T-helper 1 cell (primary cell): ENCODE results near the gene EVC.

Experiments used
- DNase-seq, 5 donors: peaks; one replicate each; pipeline ENCODE4 v3.0.0-alpha.2; 2012 to 2020

The EVC gene

DNA sequence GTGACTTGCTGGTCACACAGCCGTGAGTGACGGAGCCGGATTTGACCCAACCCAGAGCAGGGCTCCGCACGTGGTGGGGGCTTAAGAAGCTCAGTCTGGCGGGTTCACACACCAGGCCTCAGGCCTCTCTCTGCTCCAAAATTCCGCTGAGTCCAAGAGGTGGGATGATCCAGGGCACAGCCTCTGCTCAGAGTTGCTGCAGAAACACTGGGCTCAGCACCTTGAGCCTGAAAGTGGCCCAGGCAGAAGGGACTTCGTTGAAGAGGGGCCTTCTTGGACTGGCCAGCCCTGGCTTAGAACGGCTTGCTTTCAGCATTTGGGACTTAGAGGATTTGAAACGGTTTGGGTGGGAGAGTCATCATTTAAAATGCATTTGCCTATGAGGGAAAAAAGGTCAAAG, 21.2 kb downstream of the EVC start:
- DNase-seq: no peak

DNA sequence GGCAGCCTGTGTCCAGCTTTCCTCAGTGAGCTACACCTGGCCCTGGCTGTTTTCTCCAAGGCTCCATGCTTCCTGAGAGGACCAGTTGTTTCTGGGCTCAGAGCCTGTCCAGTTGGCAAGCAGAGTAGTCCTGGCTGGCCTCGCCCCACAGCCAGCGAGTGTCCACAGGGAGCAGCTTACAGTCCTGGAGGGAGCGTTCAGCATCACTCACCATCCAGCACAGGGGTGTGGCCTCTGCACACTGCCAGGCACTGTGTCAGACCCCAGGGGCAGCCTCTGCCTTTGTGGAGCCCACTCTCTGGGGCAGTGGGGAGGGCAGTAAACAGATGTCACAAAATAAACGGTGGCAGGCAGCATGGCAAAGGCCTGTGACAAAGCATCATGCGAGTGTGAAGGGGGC, 23.9 kb downstream of the EVC start:
- no peak for DNase-seq

- no peak for DNase-seq
Measured at GRCh38 chr4:5735463-5735862, 24.5 kb downstream of the EVC start.

DNA sequence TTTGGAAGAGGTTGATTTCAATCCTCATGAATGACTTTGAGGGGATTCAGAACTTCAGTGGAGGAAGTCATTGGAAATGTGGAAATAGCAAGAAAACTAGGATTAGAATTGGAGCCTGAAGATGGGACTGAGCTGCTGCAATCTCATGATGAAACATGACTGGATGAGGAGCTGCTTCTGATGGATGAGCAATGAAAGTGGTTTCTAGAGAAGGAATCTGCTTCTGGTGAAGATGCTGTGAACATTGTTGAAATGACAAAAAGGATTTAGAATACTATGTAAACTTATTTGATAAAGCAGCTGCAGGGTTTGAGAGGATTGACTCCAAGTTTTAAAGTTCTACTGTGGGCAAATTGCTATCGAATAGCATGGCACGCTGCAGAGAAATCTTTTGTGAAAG, 27.1 kb downstream of the EVC start:
- no peak for DNase-seq

- no peak for DNase-seq
Measured at GRCh38 chr4:5742388-5742787, 31.4 kb downstream of the EVC start.

GRCh38 chr4:5742968-5743367, 32.0 kb downstream of the EVC start:
- no peak for DNase-seq

GRCh38 chr4:5746250-5746649, 35.2 kb downstream of the EVC start:
- no peak for DNase-seq

GRCh38 chr4:5746829-5747737, 36.1 kb downstream of the EVC start:
- no peak for DNase-seq

DNA sequence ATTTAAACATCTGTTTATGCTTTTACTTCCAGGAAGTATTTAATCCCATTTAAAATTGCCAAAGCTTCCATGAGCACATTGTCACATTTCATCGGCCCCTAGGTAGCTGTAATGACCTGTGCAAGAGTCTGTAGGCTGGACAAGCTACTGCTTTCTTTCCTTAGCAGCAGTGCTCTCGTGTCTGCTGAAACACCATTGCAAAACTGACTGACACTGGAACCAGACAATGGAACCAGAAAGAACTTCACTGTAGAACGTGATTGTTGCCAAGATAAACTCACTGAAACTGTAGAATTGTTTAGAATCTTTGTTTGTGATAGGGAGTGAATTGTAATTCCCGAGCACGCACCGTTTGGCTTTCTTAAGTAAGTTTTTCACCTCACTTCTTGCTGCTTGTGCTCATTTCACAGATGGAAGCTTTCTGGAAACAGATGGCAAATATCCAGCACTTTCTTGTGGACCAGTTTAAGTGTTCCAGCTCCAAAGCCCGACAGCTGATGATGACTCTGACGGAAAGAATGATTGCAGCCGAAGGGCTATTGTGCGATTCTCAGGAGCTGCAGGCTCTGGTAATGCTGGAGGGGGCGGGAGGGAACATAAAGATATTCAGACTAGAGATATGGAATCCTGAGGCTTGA, 36.9 kb downstream of the EVC start:
- DNase-seq: no peak

GRCh38 chr4:5749568-5749967, 38.6 kb downstream of the EVC start:
- DNase-seq: no peak

GRCh38 chr4:5750052-5750945, 39.3 kb downstream of the EVC start:
- no peak for DNase-seq

GRCh38 chr4:5750946-5751665, 40.1 kb downstream of the EVC start:
- no peak for DNase-seq

- DNase-seq: no peak
Measured at GRCh38 chr4:5751666-5752375, 40.8 kb downstream of the EVC start.

DNA sequence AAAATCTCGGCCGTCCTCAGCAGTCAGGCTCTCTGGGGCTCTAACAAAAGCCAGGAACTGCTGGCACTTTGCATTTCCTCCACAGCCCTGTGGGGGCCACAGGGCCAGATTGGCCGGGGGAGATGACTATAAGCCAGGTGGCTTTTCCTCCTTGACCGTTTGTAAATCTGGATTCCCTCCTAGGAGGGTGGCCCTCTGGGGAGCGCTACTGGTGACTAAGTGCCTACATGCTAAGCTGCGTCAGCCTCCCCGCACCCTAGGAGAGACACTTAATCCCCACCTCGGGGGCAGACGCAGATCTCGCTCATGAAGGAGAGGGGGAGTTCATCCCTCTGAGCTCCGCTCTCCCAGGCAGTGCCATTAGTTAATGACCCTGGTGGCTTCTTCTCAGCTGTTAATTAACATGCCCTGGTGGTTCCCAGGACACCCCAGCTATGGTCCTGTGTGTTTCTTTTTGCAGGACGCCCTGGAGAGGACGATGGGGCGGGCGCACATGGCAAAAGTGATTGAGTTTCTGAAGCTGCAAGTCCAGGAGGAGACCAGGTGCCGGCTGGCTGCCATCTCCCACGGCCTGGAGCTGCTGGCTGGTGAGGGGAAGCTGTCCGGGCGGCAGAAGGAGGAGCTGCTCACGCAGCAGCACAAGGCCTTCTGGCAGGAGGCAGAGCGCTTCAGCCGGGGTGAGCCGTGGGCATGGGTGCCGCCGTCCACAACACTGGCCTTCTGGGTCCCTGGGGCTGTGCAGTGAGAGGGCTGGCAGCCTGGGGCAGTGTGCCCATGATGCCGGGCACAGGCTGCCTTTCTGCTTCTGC, 41.6 kb downstream of the EVC start:
- DNase-seq: no peak

DNA sequence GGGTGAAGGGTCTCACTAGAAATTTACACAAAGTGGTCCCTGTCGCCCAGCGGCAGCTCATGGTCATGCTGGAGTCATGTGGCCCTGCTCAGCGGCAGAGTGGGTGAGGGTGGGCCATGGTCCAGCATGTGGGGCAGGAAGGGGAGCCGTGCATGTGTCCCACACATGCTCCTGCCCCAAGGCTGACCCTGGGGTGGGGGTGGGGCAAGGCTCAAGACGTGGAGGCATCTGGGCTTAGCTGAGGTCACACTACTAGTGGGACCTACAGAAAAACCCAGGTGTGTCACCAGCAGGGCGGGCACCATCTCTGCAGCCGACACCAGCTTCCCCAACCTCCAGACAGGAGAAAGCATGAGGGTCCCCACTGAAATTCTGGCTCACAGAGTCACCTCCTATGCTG, 42.4 kb downstream of the EVC start:
- no peak for DNase-seq

GRCh38 chr4:5753766-5754528, 42.9 kb downstream of the EVC start:
- DNase-seq: no peak

- no peak for DNase-seq
Measured at GRCh38 chr4:5754529-5754881, 43.5 kb downstream of the EVC start.

- no peak for DNase-seq
Measured at GRCh38 chr4:5755161-5755560, 44.2 kb downstream of the EVC start.

GRCh38 chr4:5755679-5756078, 44.7 kb downstream of the EVC start:
- no peak for DNase-seq

DNA sequence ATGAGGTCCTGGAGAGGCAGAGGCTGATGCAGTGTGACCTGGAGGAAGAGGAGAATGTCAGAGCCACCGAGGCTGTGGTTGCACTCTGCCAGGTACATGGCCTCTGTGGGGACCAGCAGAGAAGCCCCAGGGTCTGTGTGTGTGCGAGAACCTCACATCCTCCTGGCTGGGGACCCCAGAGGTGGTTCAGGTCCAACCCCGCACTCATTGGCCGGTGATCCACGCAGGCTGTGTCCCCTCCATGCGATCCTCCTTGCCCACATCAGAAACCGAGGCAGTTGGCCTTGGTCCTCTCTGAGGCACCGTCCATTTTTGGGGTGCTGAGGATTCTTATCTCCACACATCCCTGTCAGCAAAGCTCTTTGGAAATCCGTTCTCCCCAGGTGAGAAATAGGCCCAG, 45.3 kb downstream of the EVC start:
- DNase-seq: no peak
